T-helper 1 cell (primary cell): ENCODE results near the gene KCND2.
"Not testable (repeated sequence)": the region's sequence is repeated elsewhere in the genome, so short reads cannot be mapped to it uniquely, and the experiment has no call there.

Experiments used
- DNase-seq, 5 donors: peaks; one replicate each; pipeline ENCODE4 v3.0.0-alpha.2; 2012 to 2020

KCND2 gene

DNA sequence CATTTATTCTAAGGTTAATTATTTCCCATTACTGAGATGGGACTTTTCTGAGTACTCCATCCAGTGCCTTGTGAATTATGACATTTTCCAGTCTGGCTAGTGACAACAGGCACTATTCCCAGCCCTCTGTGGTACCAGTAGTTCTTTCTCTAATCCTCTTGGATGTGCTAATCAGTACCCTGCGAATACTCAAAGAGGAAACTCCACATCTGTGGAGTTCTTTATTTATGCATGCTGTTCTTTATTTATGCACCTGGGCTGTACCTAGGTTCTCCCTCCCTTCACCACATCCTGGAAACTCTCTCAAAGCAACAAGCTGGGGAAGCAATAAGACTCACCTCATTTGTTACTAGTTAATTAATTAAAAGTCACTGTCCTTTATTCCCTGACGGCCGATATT lies 501.5 kb downstream of the KCND2 start:
- DNase-seq, result no peak

DNA sequence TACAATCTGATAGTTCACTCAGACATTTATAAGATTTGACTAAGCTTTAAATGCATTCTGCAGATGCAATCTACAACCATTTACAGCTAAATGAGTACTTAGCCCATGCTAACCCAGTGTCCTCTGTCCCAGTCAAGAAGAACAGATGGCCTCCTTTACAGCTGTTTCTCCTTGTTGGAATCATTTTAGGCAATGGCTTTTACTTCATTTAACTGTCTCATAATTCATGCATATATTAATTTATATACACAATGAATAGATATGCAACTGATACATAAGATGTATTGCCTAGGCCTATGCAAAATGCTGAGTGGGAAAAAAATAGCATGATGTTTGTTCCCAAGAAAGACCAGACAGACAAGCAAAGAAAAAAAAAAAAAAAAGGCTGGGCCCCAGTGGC lies 502.8 kb downstream of the KCND2 start:
- no peak for DNase-seq

DNA sequence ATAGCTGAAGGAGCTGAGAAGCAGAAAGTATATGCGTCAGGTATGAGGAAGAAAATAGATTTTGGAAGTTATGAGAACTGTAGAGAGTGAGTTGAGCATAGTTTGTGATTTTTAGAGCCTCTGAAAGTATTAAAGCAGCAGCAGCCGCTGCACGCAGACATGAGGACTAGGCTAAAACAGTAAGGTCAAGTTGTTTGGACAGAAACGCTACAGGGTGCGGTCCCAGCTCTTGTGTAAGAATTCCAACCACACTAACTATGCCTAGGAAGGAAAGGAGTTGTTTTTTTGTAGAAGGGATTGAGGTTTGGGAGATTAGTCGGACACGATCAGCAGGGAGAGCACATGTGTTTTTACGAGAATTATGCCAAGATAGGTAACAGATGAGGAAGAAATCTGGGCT lies 506.1 kb downstream of the KCND2 start:
- not testable (repeated sequence) for DNase-seq

DNA sequence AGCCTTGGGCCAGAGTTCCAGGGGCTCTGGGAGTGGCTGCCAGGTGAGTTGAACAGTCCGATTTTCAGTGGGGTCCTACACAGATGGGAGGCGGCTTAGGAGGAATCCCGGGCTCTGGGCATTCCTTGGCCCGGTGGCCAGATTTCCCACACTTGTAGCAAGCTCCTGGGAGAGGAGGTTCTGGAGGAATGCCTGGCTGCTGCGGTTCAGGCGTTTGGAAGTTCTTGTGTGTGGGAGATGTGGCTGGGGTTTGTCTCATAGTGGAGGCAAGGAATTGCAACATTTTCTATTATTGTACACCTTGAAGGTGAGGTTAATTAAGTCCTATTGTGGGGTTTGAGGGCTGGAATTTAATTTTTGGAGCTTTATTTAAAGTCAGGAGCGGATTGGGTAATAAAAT lies 507.5 kb downstream of the KCND2 start:
- DNase-seq, result not testable (repeated sequence)

DNA sequence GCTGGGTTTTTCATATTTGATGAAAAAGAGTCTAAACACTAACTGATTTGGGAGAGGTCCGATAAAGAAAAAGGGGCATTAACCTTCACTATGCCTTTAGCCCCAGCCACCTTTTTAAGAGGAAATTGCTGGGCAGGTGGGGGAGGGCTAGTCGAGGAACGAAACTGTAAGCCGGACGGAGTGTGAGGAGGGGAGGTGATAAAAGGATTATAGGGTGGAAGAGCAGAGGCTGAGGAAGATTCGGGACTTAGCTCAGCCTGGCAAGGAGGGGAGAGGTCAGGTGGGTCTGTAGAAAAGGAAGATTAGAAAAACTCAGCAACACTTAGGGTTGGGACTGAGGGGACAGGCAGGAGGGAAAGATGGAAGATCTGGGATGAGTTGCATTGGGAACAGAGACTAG lies 508.0 kb downstream of the KCND2 start:
- DNase-seq, result no peak

DNA sequence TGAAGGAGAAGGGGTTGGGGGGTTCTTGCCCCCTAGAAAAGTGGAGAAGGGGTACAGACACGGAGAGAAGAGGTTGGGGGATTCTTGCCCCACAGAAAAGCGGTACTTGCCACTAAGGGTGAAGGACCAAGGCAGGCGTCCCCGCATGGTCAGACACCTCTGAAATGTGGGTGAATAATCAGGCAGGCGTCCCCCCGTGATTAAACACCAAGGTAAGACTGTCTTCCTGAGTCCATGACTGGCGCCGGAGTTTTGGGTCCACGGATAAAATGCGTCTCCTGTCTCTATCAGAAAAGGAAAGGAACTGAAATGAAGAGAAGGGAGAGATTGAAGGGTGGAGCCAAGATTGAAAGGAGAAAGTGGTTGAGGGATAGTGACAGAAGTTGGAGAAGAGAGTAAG lies 508.9 kb downstream of the KCND2 start:
- not testable (repeated sequence) for DNase-seq

DNA sequence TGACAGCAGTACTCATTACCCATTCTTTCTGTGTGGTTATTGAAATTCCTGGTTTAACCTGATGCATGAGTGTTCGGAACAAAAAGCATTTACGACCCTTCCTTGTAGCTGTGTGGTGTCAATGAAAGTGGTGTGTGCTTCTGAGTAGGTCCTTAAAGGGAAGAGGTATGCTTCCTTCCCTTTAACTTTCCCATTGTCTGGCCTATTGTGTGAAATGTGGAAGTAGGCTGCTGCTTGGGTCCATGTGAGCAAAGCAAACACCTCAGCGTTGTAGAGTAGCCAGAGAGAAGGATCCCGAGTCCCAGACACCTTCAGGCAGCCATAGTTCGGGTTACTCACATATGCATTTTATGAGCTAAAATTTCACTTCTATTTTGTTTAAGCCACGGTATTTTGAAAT lies 510.3 kb downstream of the KCND2 start:
- no peak for DNase-seq

DNA sequence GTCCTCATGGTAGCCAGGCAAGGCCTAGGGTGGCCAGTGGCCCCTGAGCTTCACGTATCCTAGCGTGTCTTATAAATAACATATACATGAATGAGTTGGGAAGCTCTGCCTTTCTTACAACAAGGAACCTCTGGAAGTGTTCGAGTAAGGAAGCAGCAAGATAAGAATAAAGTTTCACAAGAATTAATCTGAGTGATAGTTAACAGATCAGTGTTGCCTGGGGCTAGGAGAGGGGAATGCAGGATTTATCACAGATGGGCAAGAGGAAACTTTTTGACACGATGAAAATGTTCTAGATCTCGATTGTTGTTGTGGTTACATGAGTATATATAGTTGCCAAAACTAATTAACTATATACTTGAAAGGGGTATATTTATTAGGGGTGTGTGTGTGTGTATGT lies 510.7 kb downstream of the KCND2 start:
- DNase-seq, result no peak

DNA sequence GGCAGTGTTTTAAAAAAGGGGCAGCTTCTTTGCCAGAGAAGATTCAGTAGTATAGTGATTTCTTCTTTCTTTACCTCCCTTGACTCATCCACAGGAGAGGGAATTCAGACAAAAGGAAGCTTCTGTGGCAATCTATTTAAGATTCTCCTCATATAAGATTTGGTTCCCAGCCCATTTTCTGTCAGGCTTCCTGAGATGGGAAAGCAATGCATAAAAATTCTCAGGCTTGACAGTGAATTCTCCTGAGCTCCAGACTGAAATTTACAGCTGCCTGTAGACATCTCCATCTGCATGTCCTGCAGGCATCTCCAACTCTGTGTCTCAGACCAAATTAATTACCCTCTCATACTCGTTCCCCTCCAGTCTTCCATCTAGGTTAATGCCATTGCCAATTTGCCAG lies 512.1 kb downstream of the KCND2 start:
- no peak for DNase-seq

DNA sequence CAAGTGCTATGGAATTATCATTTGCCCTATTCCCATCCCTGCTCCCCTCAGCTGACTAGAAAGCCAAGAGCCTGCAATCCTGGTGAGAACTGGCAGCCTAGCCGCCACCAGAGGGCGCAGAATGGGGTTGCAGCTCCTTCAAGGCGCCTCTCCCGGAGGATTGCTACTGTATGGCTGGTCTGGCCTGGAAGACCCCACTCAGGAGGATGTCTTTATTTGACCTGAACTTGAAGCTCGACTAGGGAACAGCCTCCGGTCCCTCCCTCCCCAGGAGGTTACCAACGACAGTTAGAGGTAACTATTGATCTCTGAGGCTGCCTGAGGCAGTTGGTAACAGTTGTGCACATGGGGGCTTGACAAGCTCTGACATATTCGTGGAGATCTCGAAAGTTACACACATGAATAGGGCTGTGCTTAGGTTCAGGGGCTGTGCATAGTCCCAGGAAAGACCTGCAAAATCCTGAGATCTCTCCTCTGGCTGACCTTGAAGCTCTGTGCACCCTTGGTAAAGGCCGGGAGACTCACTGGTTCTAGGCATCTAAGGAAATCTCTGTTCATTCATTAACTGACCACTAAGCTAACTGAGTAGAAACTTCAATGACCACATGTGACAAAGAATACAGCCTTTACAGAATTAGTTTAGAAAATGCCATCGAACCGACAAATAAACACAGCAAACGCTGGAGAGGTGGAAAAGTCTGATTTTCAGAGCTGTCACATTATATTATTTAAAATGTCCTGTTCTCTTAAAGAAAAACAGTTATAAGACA lies 519.3 kb downstream of the KCND2 start:
- DNase-seq, result peak; percentile 10 to 36 (median 28)

DNA sequence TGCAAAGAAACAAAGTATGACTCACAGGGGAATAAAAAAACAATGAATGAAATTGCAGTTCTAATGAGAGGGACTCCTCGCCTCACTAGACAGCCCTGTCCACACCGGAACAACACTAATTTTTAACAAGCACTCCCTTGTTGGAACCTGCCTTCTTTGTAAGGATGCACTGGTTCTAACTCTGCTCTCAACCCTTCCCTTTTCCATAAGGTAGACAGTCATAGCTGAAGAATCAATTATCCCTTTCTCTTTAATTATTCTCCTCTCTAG lies 519.8 kb downstream of the KCND2 start:
- no peak for DNase-seq

DNA sequence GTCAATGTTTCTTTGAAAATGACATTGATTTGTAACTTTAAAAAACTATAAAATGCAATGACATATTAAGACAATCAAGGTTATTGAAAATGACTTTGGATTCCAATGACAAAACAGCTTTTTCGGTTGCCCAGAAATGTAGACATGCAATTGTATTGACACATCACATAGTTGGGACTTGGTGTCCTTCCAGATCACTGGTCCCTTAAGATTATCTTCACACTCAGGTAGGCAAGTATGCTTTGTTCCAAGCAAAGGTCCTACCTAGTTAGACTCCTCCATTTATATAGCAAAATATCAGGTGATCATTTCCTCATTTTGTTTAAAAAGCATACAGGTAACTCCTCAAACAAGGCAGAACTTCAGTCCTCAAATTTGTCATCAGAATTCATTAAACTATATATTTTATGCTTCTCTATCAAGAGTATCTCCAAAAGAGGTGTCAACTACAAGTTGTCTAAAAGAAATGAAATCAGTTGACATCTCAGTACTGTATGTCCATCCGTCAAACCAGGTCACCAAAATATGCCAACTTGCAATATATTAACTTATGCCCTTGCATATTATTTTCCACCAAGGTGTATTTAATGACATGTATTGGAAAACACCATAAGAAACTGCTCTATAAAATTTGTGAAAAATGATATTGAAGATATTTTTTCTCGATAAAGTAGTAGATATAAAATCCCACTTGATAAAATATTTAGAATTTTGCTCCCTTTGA lies 520.4 kb downstream of the KCND2 start:
- no peak for DNase-seq

DNA sequence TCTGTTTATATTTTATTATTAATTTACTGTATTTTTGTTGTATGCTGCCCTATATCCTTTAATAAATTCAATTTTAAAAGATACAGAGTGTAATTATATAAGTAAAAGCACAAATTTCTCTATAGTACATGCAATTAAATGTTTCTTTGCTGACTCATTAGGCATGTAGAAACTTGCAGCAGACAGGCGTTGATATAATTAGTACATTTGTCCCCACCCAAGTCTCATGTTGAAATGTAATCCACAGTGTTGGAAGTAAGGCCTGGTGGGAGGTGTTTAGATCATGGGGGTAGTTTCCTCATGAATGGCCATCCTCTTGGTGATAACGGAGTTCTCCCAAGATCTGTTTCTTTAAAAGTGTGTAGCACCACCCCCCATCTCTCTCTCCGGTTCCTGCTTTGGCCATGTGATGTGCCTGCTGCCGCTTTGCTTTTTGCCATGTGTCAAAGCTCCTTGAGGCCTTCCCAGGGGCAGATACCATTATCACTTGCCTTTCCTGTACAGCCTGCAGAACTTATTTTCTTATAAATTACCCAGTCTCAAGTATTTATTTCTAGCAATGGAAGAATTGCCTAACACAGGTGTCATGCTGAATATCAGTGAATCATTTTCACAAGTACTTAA lies 521.2 kb downstream of the KCND2 start:
- DNase-seq, result no peak

DNA sequence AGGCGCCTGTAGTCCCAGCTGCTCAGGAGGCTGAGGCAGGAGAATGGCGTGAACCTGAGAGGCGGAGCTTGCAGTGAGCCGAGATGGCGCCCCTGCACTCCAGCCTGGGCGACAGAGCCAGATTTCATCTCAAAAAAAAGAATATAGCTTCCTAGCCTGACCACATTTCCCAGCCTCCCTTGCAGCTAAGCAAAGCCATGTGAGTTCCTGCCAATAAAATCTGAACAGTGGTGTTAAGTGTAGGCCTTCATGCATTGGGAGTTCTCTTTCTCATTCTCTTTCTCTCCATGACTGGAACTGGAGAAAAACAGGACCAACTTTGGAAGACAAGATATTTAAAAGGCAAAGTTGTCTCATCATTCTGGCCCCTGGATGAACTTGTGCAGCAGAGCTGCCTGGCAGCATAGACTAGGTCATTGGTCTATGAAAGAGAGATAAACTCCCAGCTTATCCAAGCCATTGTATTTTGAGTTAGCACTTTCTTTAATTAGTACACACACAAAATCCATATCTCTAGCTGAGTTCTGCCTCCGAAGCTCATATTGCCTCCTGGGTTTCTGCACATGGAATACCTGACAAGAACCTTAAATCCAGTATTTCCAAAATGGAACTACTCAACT lies 524.2 kb downstream of the KCND2 start:
- no peak for DNase-seq

DNA sequence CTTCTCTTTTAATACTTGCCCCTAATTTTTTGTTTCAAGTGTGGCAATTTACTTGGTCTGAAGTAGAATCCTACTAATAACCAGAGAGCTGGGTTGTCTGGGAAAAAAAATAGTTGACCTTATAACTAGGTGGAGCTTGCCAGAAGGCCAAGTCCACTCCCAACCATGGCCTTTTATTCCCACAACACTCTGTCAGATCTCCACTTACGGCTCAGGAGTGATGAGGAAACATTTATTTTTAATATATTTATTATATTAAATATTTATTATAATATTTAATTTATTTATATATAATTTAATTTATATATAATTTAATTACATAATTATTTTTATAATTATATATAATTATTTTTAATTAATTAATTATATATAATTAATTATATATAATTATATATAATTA lies 526.2 kb downstream of the KCND2 start:
- no peak for DNase-seq
